WI38 (cell line): ENCODE results near the gene PATL1.

Source experiments
- H3K4me3 ChIP-seq: 2 replicates; pipeline ENCODE4 v1.5.1; 2011; ENCODE audit warnings: low read depth, mild to moderate bottlenecking, control low read depth, low read length
- TF ChIP-seq, protein P1 (sequence below): IDR thresholded peaks from 2 replicates; pipeline ENCODE4 v1.5.1; 2012; ENCODE audit warnings: low read depth, mild to moderate bottlenecking, control low read depth, low read length

PATL1 gene

DNA sequence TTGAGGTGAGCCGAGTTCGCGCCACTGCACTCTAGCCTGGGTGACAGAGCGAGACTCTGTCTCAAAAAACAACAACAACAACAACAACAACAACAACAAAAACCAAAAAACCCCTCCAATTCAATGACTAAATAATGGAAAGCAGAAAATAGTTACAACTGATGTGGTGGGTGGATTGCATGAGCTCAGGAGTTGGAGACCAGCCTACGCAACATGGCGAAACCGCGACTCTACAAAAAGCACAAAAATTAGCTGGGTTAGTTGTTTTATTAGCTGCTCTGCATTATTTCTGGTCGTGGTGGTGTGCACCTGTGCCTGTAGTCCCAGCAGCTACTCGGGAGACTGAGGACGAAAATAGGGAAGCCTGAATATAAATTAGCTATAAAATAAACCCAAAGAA is 2.6 kb upstream of the PATL1 start:
- TF ChIP-seq, protein P1, sequence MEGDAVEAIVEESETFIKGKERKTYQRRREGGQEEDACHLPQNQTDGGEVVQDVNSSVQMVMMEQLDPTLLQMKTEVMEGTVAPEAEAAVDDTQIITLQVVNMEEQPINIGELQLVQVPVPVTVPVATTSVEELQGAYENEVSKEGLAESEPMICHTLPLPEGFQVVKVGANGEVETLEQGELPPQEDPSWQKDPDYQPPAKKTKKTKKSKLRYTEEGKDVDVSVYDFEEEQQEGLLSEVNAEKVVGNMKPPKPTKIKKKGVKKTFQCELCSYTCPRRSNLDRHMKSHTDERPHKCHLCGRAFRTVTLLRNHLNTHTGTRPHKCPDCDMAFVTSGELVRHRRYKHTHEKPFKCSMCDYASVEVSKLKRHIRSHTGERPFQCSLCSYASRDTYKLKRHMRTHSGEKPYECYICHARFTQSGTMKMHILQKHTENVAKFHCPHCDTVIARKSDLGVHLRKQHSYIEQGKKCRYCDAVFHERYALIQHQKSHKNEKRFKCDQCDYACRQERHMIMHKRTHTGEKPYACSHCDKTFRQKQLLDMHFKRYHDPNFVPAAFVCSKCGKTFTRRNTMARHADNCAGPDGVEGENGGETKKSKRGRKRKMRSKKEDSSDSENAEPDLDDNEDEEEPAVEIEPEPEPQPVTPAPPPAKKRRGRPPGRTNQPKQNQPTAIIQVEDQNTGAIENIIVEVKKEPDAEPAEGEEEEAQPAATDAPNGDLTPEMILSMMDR: no peak
- no peak overlapping the region for H3K4me3 ChIP-seq

DNA sequence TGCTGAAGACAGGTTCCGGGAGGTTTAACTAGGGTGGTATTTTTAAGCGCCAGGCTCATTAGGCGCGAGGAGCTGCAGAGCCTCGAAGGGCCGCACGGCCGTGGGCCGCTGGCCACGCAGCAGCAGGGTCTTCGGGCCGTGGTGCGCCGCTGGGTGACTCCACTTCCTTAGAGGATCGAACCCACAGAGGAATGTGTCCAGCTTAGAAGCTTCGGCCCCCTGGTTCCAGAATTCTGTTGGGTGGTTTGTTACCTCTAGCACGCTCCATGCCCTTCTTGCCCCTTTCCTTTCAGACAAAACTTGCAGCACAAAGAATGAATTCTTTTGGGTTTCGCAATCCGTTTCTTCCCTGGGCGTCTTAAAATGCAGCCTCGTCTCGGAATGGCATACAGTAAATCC is 773 bp upstream of the PATL1 start:
- H3K4me3 ChIP-seq: peak overlapping the region; percentile 89
- TF ChIP-seq, protein P1: no peak

DNA sequence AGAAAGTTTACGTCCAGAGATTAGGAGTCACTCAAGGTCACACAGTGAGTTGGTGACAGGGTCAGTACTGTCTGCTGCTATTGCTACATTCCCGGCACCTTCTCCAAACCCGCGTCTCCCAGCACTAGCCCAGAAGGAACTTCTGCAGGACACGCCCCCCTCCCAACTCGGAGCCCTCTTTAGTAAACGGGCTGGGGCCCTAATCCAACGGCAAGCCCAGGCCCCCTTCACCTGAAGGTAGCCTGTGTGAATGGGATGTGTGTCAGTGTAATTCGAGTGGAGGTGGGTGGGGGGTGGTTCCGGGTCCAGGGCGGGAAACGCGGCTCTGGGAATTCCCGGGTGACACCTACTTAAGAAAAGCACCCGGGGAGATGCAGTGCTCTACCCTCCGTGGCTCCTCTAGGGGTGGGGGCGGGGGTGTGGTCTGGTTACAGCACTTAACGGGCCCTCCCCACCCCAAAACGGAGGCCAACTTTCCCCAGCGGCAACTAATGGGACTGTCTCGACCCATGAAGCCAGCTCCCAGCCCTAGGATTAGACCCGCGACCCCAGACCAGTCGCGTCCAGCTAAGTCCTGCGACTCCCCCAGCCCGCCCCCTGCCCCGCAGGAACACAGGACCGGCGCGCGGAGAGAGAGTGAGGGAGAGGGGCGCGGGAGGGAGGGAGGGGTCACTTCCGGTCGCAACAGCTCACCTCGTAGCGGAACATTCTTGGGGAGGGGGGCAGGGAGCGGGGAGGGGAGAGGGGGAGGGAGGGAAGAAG is 468 bp downstream of the PATL1 start:
- H3K4me3 ChIP-seq: peak overlapping the region; percentile 89
- TF ChIP-seq, protein P1: no peak

DNA sequence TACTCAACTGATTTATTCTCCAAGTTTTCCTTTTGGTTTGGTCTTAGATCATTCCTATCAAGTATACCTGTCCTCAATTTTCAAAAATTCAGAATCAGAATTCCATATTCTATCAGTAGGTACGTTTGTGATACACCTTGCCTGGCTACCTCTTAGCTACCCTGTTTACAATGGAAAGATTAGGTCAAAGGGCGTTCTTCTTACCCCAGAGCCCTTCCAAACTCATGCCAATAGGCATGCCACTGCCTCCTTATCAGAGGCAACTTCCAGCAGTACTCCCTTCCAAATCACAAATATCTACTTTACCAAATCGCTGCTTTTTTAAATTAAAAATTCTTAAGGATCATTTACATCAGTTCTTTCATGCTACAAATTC is 1.0 kb downstream of the PATL1 start:
- TF ChIP-seq, protein P1: no peak
- peak overlapping the region; percentile 89 for H3K4me3 ChIP-seq

DNA sequence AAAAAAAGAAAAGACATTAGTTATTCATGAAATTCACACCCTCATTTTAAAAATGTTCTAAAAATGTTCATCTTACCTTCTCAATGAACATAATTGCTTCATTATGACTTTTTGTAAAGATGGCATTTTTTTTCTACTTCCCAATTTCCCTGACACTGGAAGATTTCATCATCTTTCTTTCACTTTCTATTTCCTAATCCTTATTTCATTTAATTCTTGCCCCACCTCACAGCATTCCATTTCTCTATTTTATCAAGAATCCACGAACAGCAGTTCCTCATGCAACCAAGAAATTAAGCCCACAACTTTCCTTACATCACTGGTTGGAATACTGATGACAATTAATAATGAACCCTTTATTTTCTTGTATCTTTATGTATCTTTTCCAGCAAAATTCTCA is 1.9 kb downstream of the PATL1 start:
- H3K4me3 ChIP-seq: peak overlapping the region; percentile 89
- TF ChIP-seq, protein P1: no peak

DNA sequence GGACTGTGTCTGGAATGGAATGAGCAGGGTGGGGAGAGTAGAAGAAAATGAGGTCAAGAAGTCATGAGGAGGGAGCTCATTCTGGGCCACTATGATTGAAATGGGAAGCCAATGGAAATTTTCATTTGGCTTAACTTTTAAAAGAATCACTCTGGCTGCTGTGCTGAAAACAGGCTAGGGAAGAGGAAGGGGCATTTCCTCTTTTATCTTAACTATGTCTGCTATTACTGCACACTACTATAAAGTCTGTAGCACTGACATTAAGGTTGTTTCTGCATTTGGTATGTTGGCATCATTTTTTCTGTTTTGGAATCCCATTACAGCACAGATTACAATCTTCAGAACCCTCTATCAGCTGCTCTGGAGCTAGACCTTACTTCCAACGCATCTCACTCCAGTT is 8.2 kb downstream of the PATL1 start:
- no peak overlapping the region for H3K4me3 ChIP-seq
- TF ChIP-seq, protein P1: no peak

DNA sequence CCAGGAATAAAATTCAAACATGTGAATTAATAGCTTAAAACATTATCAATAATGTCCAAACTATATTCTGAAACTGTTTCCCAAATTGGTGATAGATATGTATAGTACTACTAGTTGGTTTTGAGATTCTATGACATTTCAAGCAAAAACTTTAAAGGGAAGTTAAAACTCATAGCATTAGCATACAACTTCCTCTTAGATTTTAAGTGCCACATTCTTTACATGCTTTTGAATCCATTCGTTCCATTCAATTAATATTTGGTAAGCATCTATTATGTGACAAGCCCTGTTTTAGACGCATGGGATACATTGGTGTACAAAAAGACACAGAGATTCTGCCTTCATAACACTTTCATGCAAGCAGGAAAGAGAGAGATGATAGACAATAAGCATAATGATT is 8.9 kb downstream of the PATL1 start:
- no peak overlapping the region for H3K4me3 ChIP-seq

More for the DNA sequence above, 8.9 kb downstream of the PATL1 start:
- TF ChIP-seq, protein P1: no peak
